Stimulated activated CD8-positive, alpha-beta memory T cell treated with anti-CD3 and anti-CD28 coated beads, Interleukin-4, amount 100 ng/mL, for 24 hours (primary cell): ENCODE measurements around the gene PLD2.
"Not testable (repeated sequence)": the region's sequence is repeated elsewhere in the genome, so short reads cannot be mapped to it uniquely, and the experiment has no call there.

Source experiments
- DNase-seq: peaks from one replicate; pipeline ENCODE4 v3.0.0-alpha.2; 2020; ENCODE audit warnings: low read depth

Gene PLD2

GRCh38 chr17:4789951-4790704 is 16.8 kb upstream of the PLD2 start:
- DNase-seq: peak; percentile 63

GRCh38 chr17:4790705-4791088 is 16.3 kb upstream of the PLD2 start:
- DNase-seq: no peak

- no peak for DNase-seq
Measured at GRCh38 chr17:4795168-4795567, 11.8 kb upstream of the PLD2 start.

- no peak for DNase-seq
Measured at GRCh38 chr17:4796552-4796920, 10.4 kb upstream of the PLD2 start.

GRCh38 chr17:4800462-4801196 is 6.3 kb upstream of the PLD2 start:
- no peak for DNase-seq

GRCh38 chr17:4802228-4802627 is 4.7 kb upstream of the PLD2 start, which contains the start of gene C17orf114:
Gene C17orf114, minus strand, starts transcription at chr17:4802328.
- no peak for DNase-seq

GRCh38 chr17:4806456-4806776 is 536 bp upstream of the PLD2 start:
- no peak for DNase-seq

GRCh38 chr17:4807605-4808377 is 839 bp downstream of the PLD2 start:
- DNase-seq: no peak

- no peak for DNase-seq
Measured at GRCh38 chr17:4808378-4808767, 1.4 kb downstream of the PLD2 start.

GRCh38 chr17:4810696-4811290 is 3.8 kb downstream of the PLD2 start:
- no peak for DNase-seq

GRCh38 chr17:4811471-4811870 is 4.5 kb downstream of the PLD2 start:
- DNase-seq: no peak

- no peak for DNase-seq
Measured at GRCh38 chr17:4812690-4813089, 5.7 kb downstream of the PLD2 start.

- DNase-seq: no peak
Measured at GRCh38 chr17:4815043-4815675, 8.2 kb downstream of the PLD2 start.

- DNase-seq: no peak
Measured at GRCh38 chr17:4816826-4817225, 9.9 kb downstream of the PLD2 start.

GRCh38 chr17:4818276-4818675 is 11.3 kb downstream of the PLD2 start:
- DNase-seq: no peak

- DNase-seq: no peak
Measured at GRCh38 chr17:4822835-4823234, 15.9 kb downstream of the PLD2 start.

GRCh38 chr17:4823373-4824089 is 16.6 kb downstream of the PLD2 start:
- DNase-seq: no peak

- DNase-seq: no peak
Measured at GRCh38 chr17:4827399-4827798, 20.4 kb downstream of the PLD2 start.

- DNase-seq: not testable (repeated sequence)
Measured at GRCh38 chr17:4832829-4833177, 25.9 kb downstream of the PLD2 start.

- peak; percentile 79 for DNase-seq
Measured at GRCh38 chr17:4833178-4833940, 26.4 kb downstream of the PLD2 start, which contains the start of gene MINK1. Gene MINK1, plus strand, starts transcription at chr17:4833340. Its CDS starts 244 bp downstream, at chr17:4833584.
